IMR-90 (cell line): ENCODE measurements around the gene TRIM41. TPM values are rescaled to one million over a fixed set of nuclear protein-coding genes. Genes with fewer than 3 reads are reported as not detected.
A peak's percentile ranks its signal among the peaks of the same experiment; 100 is the strongest.

ENCODE experiments used
- MAFK ChIP-seq: IDR thresholded peaks from 2 replicates; pipeline ENCODE4 v1.6.1; 2012; ENCODE audit warnings: low read depth, low read length, improper control_type of control experiment
- SMC3 ChIP-seq: fragments of 150-350 bp; IDR thresholded peaks from 2 replicates; pipeline ENCODE4 v1.6.1; 2016; ENCODE audit warnings: low read depth, mild to moderate bottlenecking, antibody characterized with exemption, low read length, moderate library complexity
- USF2 ChIP-seq: fragments of 150-350 bp; IDR thresholded peaks from 2 replicates; pipeline ENCODE4 v1.6.1; 2017; ENCODE audit warnings: mild to moderate bottlenecking, antibody characterized with exemption, low read length, low read depth
- polyA plus RNA-seq, 3 experiments: library from polyadenylated mRNA; depleted of rRNA; stranded (reverse); fragments of >200 nt; gene quantifications; 2 replicates each; pipeline ENCODE4 v1.2.3, GENCODE V29; 2012; ENCODE audit warnings: low replicate concordance in 1 of 3
- total RNA-seq: library from RNA; depleted of rRNA; stranded (reverse); fragments of >200 nt; gene quantifications from 2 replicates; pipeline ENCODE4 v1.2.3, GENCODE V29; 2012

Gene TRIM41
- total and polyA plus RNA-seq, 2 of the 4 experiments (the other 2 are of a cell fraction), result 5.9 to 15.7 TPM

GRCh38 chr5:181187500-181188213 lies 35.4 kb upstream of the TRIM41 start (continued):
- peak; percentile 3; the same call in 1 of the 2 replicates for TF ChIP-seq USF2
- TF ChIP-seq SMC3, result no peak
- no peak for TF ChIP-seq MAFK
